ENCODE data around the gene KIF2C. TPM values are rescaled to one million over a fixed set of nuclear protein-coding genes. Genes with fewer than 3 reads are reported as not detected.

KIF2C gene
- total and polyA plus RNA-seq, 2 of the 4 experiments (the other 2 are of a cell fraction) = 31.6 to 45.0 TPM

DNA sequence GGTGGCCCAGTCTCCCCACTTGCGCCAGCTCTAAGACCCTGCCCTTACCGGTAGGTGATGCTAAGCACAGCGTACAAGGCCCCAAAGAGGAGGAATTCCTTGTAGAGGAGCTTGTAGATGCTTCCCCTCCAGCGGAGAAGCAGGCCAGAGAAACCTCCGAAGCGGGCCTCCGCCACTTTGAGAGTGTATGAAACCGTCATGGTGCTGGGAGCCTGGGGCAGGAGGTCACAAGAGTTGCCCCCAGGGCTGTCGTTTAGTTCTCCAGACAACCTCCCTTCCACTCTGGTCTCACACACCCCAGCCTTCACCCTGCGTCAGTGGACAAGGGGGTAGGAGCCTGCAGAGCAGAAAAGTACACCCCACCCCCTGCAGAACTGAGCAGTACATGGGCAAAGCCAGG lies 47.9 kb downstream of the KIF2C start:
- CTCF ChIA-PET = interaction anchor here (1.4 kb wide), 1 partner anchor 12 kb away, joined by 9 read pairs; the partner anchor contains the start of gene PLK3
- BruUV-seq (replicated peaks) = no TSS peak

More for the DNA sequence above, 47.9 kb downstream of the KIF2C start:
- H3K9me1 ChIP-seq (ENCODE audit: insufficient read depth, low read length) = no peaks in the 10 kb centered on the region
- intact Hi-C loops (cut with micrococcal nuclease) (no loop called here), in situ Hi-C loops (cut with MboI; ENCODE audit: low sequenced_read_pairs) (no loop called here), dilution Hi-C loops (cut with HindIII; ENCODE audit: low sequenced_read_pairs, unreplicated experiment) (no loop called here)
- H2BK15ac ChIP-seq (ENCODE audit: low read depth, low read length) = no peak overlapping the region
- no peak overlapping the region for H2AK5ac ChIP-seq (ENCODE audit: low read depth, low read length)
- H2AFZ ChIP-seq (replicated peaks; ENCODE audit: low read length, poor library complexity) = peak overlapping the region; percentile 4
- no peak overlapping the region for H2AK9ac ChIP-seq (replicated peaks; ENCODE audit: low read depth, low read length, poor library complexity)
- no peak overlapping the region for H3K27ac ChIP-seq (ENCODE audit: insufficient read depth, low read length)
- no peaks in the 10 kb centered on the region for H4K20me1 ChIP-seq (ENCODE audit: insufficient read depth, low read length)
- H3K4ac ChIP-seq (ENCODE audit: low read depth, low read length) = no peak overlapping the region
- no peak overlapping the region for H4K91ac ChIP-seq (ENCODE audit: insufficient read depth, low read depth, low read length)
- no peak overlapping the region for H3K4me3 ChIP-seq (ENCODE audit: insufficient read depth, low read depth, low read length)
- H4K8ac ChIP-seq (ENCODE audit: low read depth in 2 of 2, low read length in 2 of 2) = no peak overlapping the region
- H3K14ac ChIP-seq (replicated peaks; ENCODE audit: low read depth, low read length) = no peak overlapping the region
- no peak overlapping the region for H2BK20ac ChIP-seq (ENCODE audit: low read depth, low read length)
- H3K9ac ChIP-seq (ENCODE audit: low read depth, low read length) = no peak overlapping the region
- H3K36me3 ChIP-seq (ENCODE audit: control insufficient read depth, insufficient read depth, low read length) = no peaks in the 10 kb centered on the region
- no peaks in the 10 kb centered on the region for H3K9me3 ChIP-seq (ENCODE audit: control insufficient read depth, insufficient read depth, low read length)
- no peak overlapping the region for H3K56ac ChIP-seq (ENCODE audit: extremely low read depth, insufficient read depth, low read length)
- no peak overlapping the region for H3K4me2 ChIP-seq (ENCODE audit: low read depth, low read length)
- no peak for ATAC-seq (ENCODE audit: low read depth)
- WGBS, 2 experiments (ENCODE audit: extremely low coverage in 2 of 2, insufficient read length in 1 of 2) = no CpG with 5 or more reads among the region's 10 CpGs
- no peak overlapping the region for H4K5ac ChIP-seq (ENCODE audit: low read depth, low read length)
- peaks cover 2% of the 10 kb centered on the region; the same call in 1 of the 2 replicates for H3K27me3 ChIP-seq (ENCODE audit: control insufficient read depth, insufficient read depth, low read length)
- DNase-seq = no peak
- peaks cover 8% of the 10 kb centered on the region; the same call in 1 of the 2 replicates for H3K4me1 ChIP-seq (ENCODE audit: control insufficient read depth, insufficient read depth, low read length)
- POLR2A ChIA-PET (ENCODE audit: unreplicated experiment) = no interaction called here
- no peak overlapping the region for H2BK5ac ChIP-seq (ENCODE audit: low read depth, low read length, poor library complexity, severe bottlenecking)
- no peak overlapping the region for H3K23ac ChIP-seq (ENCODE audit: low read depth, low read length)
- H3K18ac ChIP-seq (ENCODE audit: low read depth, low read length) = no peak overlapping the region
- no peak overlapping the region for H2BK120ac ChIP-seq (ENCODE audit: low read depth, low read length)
- TF ChIP-seq NFE2L2 (IDR thresholded peaks at IDR 0.05; ENCODE audit: low read depth, low read length) = no peak
- no peak for TF ChIP-seq CHD1 (IDR thresholded peaks at IDR 0.05; ENCODE audit: low read depth, low read length)
- no peak for TF ChIP-seq SMC3 (IDR thresholded peaks at IDR 0.05; ENCODE audit: low read depth, low read length)
- no peak for TF ChIP-seq POLR2A (IDR thresholded peaks at IDR 0.05; ENCODE audit: low read depth, low read length)
- TF ChIP-seq MAFK (IDR thresholded peaks at IDR 0.05; ENCODE audit: low read depth, low read length) = no peak
- TF ChIP-seq MXI1 (IDR thresholded peaks at IDR 0.05; ENCODE audit: borderline replicate concordance, low read depth, low read length) = no peak
- TF ChIP-seq, protein P1, sequence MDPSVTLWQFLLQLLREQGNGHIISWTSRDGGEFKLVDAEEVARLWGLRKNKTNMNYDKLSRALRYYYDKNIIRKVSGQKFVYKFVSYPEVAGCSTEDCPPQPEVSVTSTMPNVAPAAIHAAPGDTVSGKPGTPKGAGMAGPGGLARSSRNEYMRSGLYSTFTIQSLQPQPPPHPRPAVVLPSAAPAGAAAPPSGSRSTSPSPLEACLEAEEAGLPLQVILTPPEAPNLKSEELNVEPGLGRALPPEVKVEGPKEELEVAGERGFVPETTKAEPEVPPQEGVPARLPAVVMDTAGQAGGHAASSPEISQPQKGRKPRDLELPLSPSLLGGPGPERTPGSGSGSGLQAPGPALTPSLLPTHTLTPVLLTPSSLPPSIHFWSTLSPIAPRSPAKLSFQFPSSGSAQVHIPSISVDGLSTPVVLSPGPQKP (IDR thresholded peaks at IDR 0.05; ENCODE audit: borderline replicate concordance, low read depth, low read length) = no peak
- TF ChIP-seq CEBPB (IDR thresholded peaks at IDR 0.05; ENCODE audit: low read depth, low read length) = no peak
- no peak for TF ChIP-seq FOS (IDR thresholded peaks at IDR 0.05; ENCODE audit: low read depth, low read length)
- TF ChIP-seq, protein P2, sequence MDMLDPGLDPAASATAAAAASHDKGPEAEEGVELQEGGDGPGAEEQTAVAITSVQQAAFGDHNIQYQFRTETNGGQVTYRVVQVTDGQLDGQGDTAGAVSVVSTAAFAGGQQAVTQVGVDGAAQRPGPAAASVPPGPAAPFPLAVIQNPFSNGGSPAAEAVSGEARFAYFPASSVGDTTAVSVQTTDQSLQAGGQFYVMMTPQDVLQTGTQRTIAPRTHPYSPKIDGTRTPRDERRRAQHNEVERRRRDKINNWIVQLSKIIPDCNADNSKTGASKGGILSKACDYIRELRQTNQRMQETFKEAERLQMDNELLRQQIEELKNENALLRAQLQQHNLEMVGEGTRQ (IDR thresholded peaks at IDR 0.05; ENCODE audit: low read depth, low read length) = no peak
- no peak for TF ChIP-seq RFX5 (IDR thresholded peaks at IDR 0.05; ENCODE audit: low read depth, low read length)
- TF ChIP-seq MAZ (IDR thresholded peaks at IDR 0.05; ENCODE audit: borderline replicate concordance, low read depth, low read length) = no peak
- TF ChIP-seq, protein P3, sequence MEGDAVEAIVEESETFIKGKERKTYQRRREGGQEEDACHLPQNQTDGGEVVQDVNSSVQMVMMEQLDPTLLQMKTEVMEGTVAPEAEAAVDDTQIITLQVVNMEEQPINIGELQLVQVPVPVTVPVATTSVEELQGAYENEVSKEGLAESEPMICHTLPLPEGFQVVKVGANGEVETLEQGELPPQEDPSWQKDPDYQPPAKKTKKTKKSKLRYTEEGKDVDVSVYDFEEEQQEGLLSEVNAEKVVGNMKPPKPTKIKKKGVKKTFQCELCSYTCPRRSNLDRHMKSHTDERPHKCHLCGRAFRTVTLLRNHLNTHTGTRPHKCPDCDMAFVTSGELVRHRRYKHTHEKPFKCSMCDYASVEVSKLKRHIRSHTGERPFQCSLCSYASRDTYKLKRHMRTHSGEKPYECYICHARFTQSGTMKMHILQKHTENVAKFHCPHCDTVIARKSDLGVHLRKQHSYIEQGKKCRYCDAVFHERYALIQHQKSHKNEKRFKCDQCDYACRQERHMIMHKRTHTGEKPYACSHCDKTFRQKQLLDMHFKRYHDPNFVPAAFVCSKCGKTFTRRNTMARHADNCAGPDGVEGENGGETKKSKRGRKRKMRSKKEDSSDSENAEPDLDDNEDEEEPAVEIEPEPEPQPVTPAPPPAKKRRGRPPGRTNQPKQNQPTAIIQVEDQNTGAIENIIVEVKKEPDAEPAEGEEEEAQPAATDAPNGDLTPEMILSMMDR (conservative IDR thresholded peaks at IDR 0.05; ENCODE audit: low read depth, low read length) = no peak
- no peak for TF ChIP-seq RAD21 (IDR thresholded peaks at IDR 0.05; ENCODE audit: low read length)
- TF ChIP-seq RCOR1 (IDR thresholded peaks at IDR 0.05; ENCODE audit: insufficient replicate concordance, low read length) = no peak
- no peaks in the 10 kb centered on the region for H3K79me1 ChIP-seq (ENCODE audit: low read depth in 1 of 2, low read length in 2 of 2)

All from IMR-90 (cell line).